HG03565 (cell line): Measurements from ENCODE around the gene BCL11A.

ENCODE experiments used
- ATAC-seq: cut with Tn5 transposase; IDR thresholded peaks from one replicate; pipeline ENCODE4 v1.9.1; 2021; ENCODE audit warnings: mild to moderate bottlenecking, moderate library complexity; ENCODE audit not compliant: unreplicated experiment

Gene BCL11A

DNA sequence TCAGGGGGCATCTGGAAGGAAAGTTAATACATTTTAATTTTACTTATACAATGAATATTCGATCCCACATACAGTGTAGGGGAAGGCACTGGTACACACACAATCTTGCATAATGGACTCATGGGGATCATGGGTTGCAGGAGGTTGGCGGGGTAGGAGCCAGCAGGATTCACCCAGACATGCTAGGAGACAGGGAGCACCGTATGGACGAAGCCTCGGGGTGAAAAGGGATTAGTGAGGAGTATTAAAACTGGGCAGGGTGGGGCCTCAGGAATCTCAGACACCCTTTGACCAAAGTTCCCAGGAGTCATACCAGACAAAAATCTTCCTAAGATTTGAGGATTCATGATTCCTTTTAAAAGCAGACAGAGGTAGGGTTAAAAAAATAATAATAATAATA is 140.8 kb downstream of the BCL11A start:
- ATAC-seq = no peak

DNA sequence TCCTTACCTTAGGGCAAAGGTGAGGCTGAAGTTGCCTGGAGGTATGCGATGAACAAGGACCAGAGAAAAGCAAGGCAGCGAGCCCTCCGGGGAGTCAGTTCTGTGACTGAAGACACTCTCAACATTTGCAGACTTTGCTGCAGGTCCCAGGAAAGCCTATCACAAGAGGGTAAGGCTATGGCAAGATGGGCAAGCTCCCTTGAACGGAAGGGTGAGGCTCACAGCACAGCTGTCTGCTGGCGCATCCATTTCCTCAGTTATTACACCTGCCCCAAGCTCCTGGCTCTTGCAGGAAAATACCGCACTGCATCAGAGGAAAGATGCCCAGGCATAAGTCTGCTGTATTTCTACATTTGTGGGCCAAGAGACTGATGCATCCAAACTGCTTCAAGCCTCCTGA is 141.4 kb downstream of the BCL11A start:
- ATAC-seq = no peak

DNA sequence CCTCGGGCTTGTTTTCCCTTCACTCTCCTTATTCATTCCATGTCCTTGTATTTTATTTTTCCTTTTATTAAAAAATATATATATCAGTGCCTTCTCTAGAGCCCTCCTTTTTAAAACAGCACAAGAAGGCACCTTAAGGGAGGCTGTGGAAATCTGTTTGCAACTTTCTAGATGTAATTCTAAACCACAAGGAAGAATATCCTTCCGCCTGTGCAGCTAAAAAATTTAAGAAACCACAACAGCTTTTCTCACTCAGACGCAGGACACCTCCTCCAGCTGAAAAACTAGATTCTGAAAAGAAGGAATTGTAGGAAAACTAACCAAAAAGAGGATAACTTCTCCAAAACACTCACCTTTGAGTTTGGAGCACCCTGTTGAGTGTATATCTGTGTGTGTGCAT is 142.2 kb downstream of the BCL11A start:
- ATAC-seq = no peak

DNA sequence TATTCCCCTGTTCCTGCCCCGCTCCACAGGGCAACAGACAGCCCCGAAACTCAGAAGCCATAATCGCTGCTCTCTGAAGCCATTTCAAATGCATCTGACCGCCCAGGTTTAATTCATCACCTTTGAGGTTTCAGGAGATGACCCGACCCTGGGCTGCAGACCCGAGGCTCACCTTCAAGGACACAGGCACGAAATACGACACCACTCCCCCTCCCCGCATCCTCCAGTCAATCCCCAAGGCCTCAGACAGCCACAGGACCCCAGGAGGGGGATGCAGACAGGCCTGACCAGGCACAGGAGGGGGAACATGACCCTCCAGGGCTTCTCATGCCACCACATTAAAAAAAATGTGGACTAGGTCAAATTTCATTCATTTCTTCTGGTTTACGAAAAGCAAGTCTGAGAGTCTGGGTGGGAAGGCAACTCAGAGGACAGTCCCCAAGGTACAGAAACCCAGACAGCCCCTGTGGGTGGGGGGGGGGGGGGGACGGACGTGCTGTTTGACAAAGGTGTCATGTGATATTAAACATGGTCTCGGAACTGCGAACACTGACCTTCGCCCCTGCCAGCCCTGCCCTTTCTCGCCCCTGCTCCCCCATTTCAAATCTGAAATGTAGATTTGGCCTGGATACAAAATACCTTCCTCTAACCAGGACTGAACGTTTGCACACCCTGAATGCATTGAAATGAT is 142.9 kb downstream of the BCL11A start:
- ATAC-seq = no peak

DNA sequence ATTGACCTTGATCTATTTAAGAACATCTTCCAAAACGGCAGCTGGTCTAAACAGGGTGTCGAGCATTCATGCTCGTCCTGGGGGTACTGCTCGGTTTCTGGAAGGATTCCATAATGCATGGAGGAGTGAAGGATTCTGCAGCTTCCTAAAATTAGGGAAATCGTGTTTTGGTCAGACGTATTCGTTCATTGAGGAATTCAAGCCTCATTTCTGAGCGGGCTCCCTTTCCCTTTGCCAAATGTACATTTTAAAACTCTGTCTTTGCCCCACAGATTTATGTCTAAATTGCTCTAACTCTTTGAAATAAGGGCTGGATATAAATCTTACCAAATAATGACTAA is 144.0 kb downstream of the BCL11A start:
- no peak for ATAC-seq

DNA sequence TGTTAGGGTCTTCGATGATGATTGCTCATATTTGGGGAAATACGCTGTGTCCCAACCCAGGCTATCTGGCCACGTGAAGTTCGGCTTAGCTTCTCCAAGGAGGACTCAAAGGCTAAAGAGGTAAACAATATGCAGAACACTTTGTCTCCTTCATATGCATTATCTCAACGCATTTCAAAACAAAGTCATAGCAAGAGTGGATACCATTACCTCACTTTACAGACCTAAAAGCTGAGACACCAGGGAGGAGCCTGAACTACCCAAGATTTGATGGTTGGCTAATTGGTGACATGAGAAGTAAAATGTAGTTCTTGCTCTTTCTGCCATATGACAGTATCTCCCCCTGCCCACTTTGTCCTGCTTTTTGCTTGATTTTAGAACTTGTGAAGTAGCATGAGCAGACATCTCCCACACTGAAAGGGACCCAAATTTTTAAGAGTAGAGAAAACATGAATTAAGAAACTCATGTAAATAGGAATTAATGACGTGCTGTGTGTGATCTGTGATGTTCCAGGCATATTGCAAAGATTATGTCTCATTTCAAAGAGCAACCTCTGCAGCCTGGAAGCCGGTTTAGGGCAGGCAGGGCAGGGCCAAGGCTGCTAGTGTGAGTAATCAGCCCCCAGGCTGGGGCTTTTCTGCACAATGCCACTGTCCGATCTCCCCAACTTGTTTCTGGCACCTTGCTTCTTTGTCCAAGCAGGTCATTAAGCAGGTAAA is 144.5 kb downstream of the BCL11A start:
- ATAC-seq = no peak

DNA sequence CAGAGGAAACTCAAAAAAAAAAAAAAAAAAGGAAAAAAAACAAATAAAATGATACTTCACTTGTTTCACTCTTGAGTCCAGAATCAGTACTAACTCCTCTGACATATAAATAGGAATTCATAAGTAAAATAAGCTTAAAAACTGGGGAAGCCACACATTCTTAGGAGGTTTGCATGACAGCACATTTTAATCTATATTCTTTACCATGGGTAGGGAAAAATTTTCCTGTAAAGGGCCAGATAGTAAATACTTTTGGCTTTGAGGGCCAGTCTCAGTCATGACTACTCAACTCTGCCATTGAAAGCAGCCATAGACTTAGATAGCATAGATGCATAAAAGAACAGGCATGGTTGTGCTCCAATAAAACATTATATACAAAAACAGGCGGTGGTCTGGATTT is 145.2 kb downstream of the BCL11A start:
- no peak for ATAC-seq

DNA sequence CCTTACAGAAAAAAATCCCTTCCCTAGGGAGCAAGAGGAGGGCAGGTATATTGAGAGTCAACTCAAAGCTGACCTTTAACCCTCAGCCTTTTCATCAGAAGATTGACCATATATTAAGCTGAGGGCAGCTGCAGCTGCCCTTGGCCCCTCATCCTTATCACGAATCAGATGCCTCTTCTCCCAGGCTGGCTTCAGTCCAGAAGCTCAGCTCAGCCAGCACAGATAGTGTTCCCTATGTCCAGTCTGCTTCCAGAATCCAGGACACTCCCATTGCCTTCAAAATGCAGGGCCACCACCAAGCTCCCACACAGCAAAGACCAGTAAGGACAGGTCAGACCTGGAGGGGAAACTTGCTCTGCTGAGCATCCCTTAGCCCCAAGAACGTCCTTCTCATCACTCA is 146.1 kb downstream of the BCL11A start:
- ATAC-seq = no peak

DNA sequence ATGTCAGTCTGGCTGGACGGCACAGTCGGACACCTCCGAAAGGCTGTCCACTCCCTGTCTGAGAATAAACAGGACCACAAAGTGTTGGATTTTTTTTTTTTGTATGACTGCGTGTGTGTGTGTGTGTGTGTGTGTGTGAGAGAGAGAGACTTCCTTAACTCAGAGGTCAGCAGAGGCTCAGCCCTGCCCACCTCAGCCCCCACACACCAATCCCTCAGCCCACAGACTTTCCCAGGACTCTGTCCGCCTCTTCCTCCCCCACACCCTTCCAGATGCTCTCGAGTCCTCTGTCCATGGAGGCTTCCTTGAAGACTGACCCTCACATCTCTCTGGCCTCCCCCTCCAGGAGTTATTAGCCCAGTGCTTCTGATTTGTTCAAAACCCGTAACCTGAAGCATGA is 147.3 kb downstream of the BCL11A start:
- ATAC-seq = no peak

DNA sequence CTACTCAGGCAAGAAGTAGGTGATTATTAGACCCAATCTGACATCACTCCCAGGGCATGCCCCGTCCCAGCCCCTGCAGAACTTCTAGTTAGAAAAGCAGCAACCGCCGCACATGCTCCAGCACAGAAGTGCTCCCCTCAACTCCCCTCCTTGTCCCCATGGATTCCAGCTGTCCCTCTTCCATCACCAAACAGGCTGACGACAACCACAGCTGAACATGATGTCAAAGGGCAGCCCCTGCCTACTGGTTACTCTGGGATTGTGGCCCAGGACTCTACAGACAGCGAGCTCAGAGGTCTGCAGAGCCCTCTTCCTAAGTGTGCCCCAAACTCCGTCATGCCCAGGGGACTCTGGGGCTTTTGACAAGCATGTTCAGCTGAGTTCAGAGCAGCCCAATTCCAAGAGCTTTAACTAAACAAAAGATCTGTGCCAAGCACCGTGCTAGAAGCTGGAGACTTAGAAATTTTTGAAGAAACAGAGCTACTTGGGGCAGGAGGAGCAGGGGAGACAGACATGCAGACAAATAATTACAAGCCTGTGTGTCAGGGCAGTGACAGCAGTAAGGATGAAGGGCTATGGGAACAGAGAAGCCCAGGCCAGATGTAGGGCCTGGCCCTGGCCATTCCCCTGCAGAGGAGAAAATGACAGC is 148.1 kb downstream of the BCL11A start:
- ATAC-seq = no peak
